ENCODE measurements around the gene QPCT. TPM values are rescaled to one million over a fixed set of nuclear protein-coding genes. Genes with fewer than 3 reads are reported as not detected.
"Not testable (repeated sequence)": the region's sequence is repeated elsewhere in the genome, so short reads cannot be mapped to it uniquely, and the experiment has no call there.

The QPCT gene
- total RNA-seq, 2 experiments from 2014 or later: 3.5 to 52.6 TPM

- Histone ChIP-seq H3K9me3 (ENCODE audit: low read length) (no peaks in the 10 kb centered on the region), H4K20me1 (ENCODE audit: insufficient read depth, low read length) (no peaks in the 10 kb centered on the region), H3K27ac (ENCODE audit: low read depth, low read length, poor library complexity, severe bottlenecking) (no peak overlapping the region), H3K4me2 (ENCODE audit: low read length) (no peak overlapping the region), H3K4me3 (ENCODE audit: low read depth, low read length, poor library complexity, severe bottlenecking) (no peak overlapping the region), H3K36me3 (ENCODE audit: insufficient read depth, low read length) (no peaks in the 10 kb centered on the region), H3K79me2 (ENCODE audit: insufficient read depth, low read depth, low read length) (no peaks in the 10 kb centered on the region), H3K9me2 (ENCODE audit: insufficient read depth, low read length) (0 out of 2 replicates have a peak, but pooled peaks cover 3% of the 10 kb centered on the region), H2AFZ (ENCODE audit: low read length) (no peak overlapping the region), H3K4me1 (ENCODE audit: insufficient read depth, low read length, poor library complexity, severe bottlenecking) (no peaks in the 10 kb centered on the region)
- POLR2A ChIA-PET: interaction anchor here (0.6 to 1.6 kb wide), 7 partner anchors 9 to 476 kb away, joined by 3 to 5 read pairs (median 3); no protein-coding TSS in a partner anchor
- CTCF ChIA-PET (ENCODE audit: unreplicated experiment): no interaction called here
- DNase-seq (ENCODE audit: low spot score): no peak
- intact Hi-C loops (cut with micrococcal nuclease; ENCODE audit: unreplicated experiment): no loop called here
- BruUV-seq (replicated peaks): no TSS peak
- TF ChIP-seq, protein P1, sequence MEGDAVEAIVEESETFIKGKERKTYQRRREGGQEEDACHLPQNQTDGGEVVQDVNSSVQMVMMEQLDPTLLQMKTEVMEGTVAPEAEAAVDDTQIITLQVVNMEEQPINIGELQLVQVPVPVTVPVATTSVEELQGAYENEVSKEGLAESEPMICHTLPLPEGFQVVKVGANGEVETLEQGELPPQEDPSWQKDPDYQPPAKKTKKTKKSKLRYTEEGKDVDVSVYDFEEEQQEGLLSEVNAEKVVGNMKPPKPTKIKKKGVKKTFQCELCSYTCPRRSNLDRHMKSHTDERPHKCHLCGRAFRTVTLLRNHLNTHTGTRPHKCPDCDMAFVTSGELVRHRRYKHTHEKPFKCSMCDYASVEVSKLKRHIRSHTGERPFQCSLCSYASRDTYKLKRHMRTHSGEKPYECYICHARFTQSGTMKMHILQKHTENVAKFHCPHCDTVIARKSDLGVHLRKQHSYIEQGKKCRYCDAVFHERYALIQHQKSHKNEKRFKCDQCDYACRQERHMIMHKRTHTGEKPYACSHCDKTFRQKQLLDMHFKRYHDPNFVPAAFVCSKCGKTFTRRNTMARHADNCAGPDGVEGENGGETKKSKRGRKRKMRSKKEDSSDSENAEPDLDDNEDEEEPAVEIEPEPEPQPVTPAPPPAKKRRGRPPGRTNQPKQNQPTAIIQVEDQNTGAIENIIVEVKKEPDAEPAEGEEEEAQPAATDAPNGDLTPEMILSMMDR (conservative IDR thresholded peaks at IDR 0.05; ENCODE audit: low read length): no peak
- TF ChIP-seq EZH2phosphoT487 (IDR thresholded peaks at IDR 0.05; ENCODE audit: borderline replicate concordance, low read depth, low read length): no peak
Measured at GRCh38 chr2:37405781-37406180, 61.4 kb downstream of the QPCT start.

- no peak for DNase-seq (ENCODE audit: low spot score)
- Histone ChIP-seq H3K79me2 (ENCODE audit: insufficient read depth, low read depth, low read length) (no peaks in the 10 kb centered on the region), H2AFZ (ENCODE audit: low read length) (no peak overlapping the region), H3K4me3 (ENCODE audit: low read depth, low read length, poor library complexity, severe bottlenecking) (no peak overlapping the region), H3K36me3 (ENCODE audit: insufficient read depth, low read length) (no peaks in the 10 kb centered on the region), H3K27ac (ENCODE audit: low read depth, low read length, poor library complexity, severe bottlenecking) (no peak overlapping the region), H3K4me1 (ENCODE audit: insufficient read depth, low read length, poor library complexity, severe bottlenecking) (no peaks in the 10 kb centered on the region), H4K20me1 (ENCODE audit: insufficient read depth, low read length) (no peaks in the 10 kb centered on the region), H3K4me2 (ENCODE audit: low read length) (no peak overlapping the region), H3K9me3 (ENCODE audit: low read length) (no peaks in the 10 kb centered on the region), H3K9me2 (ENCODE audit: insufficient read depth, low read length) (0 out of 2 replicates have a peak, but pooled peaks cover 3% of the 10 kb centered on the region)
- ChIA-PET POLR2A (interaction anchor here (0.5 to 1.4 kb wide), 3 partner anchors 11 to 274 kb away, joined by 3 to 4 read pairs (median 4); no protein-coding TSS in a partner anchor), CTCF (ENCODE audit: unreplicated experiment) (interaction anchor here (2.4 kb wide), 1 partner anchor 16 kb away, joined by 16 read pairs; no protein-coding TSS in a partner anchor)
- BruUV-seq (replicated peaks): no TSS peak
- intact Hi-C loops (cut with micrococcal nuclease; ENCODE audit: unreplicated experiment): no loop called here
- TF ChIP-seq EZH2phosphoT487 (IDR thresholded peaks at IDR 0.05; ENCODE audit: borderline replicate concordance, low read depth, low read length): no peak
- TF ChIP-seq, protein P1 (conservative IDR thresholded peaks at IDR 0.05; ENCODE audit: low read length): no peak
Measured at GRCh38 chr2:37412231-37412630, 67.8 kb downstream of the QPCT start.

DNA sequence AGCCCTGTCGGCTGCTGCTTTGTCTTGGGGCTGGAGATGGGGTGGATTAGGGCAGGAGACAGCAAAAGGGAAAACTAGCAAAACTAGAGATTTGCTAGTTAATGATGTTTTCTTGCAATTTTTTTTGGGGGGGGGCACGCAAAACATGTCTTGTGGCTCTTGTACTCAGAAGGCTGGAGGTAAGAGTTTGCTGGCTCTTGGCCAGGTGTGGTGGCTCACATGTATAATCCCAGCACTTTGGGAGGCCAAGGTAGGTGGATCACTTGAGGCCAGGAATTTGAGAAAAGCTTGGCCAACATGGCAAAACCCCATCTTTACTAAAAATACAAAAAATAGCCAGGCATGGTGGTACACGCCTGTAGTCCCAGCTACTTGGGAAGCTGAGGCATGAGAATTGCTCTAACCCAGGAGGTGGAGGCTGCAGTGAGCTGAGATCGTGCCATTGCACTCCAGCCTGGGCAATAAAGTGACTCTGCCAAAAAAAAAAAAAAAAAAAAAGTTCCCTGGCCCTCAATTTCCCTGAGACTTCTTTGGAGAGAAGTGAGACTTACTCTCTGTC lies 69.6 kb downstream of the QPCT start:
- H3K9me3 ChIP-seq (ENCODE audit: low read length); H3K4me3 ChIP-seq (ENCODE audit: low read depth, low read length, poor library complexity, severe bottlenecking); H2AFZ ChIP-seq (ENCODE audit: low read length); H3K4me1 ChIP-seq (ENCODE audit: insufficient read depth, low read length, poor library complexity, severe bottlenecking); H3K36me3 ChIP-seq (ENCODE audit: insufficient read depth, low read length); H3K4me2 ChIP-seq (ENCODE audit: low read length); DNase-seq (ENCODE audit: low spot score); H3K9me2 ChIP-seq (ENCODE audit: insufficient read depth, low read length); H4K20me1 ChIP-seq (ENCODE audit: insufficient read depth, low read length); BruUV-seq (replicated peaks); H3K79me2 ChIP-seq (ENCODE audit: insufficient read depth, low read depth, low read length); H3K27ac ChIP-seq (ENCODE audit: low read depth, low read length, poor library complexity, severe bottlenecking): not testable (repeated sequence)
- ChIA-PET CTCF (ENCODE audit: unreplicated experiment) (interaction anchor here (0.9 to 2.4 kb wide), 2 partner anchors 17 to 241 kb away, joined by 3 to 16 read pairs; no protein-coding TSS in a partner anchor), POLR2A (interaction anchor here (0.6 kb wide), 4 partner anchors 117 to 466 kb away, joined by 3 to 4 read pairs (median 4); no protein-coding TSS in a partner anchor)
- intact Hi-C loops (cut with micrococcal nuclease; ENCODE audit: unreplicated experiment): loop anchor here (1.0 to 2.0 kb wide), 2 partner anchors 418 to 463 kb away; no protein-coding TSS in a partner anchor
